ENCODE results near the gene SNRNP200.
"Not testable (repeated sequence)": the region's sequence is repeated elsewhere in the genome, so short reads cannot be mapped to it uniquely, and the experiment has no call there.

Gene SNRNP200

GRCh38 chr2:96325041-96325883, 19.9 kb upstream of the SNRNP200 start, which contains the start of gene ITPRIPL1:
ITPRIPL1 (plus strand) TSS chr2:96325317; CDS start chr2:96325840, 523 bp downstream.
- DNase-seq (ENCODE audit: low read depth) = no peak

DNA sequence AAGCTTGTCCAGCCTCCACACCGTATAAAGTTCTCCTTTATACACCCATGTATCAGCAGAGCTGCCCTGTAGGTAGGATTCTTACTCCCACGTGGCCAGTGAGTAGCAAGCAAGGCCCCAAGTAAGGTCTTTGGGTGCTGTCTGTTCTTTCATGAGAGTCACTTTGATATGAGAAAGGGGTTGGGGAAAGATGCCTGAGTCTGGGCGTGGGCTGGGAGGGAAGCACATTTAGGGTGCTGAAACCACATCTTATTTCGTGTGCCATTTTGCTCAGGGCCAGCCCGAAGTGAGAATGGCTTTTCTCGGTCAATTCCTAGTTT, 19.3 kb upstream of the SNRNP200 start:
- no peak for DNase-seq (ENCODE audit: low read depth)

- DNase-seq (ENCODE audit: low read depth) = no peak
These were observed 18.5 kb upstream of the SNRNP200 start for GRCh38 chr2:96323849-96324248.

- DNase-seq (ENCODE audit: low read depth) = no peak
These were observed 15.6 kb upstream of the SNRNP200 start for GRCh38 chr2:96320728-96321622.

DNA sequence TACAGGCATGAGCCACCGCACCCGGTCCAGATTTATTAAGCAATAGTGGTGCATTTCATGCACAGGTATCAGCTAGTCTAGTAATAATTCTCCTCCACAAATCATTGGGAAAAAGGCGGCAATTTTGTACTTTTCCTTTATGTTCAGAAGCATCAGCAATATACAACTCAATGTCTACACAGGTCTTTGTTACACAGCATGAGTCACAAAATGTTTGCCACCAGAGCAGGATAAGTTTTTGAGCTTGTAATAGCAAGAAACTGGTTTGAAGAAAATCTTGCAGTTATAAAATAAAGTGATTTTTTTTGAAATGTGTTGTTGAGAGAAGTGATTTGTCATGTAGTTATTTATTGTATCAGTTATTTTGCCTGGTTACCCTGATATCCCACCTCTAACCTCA, 15.0 kb upstream of the SNRNP200 start:
- no peak for DNase-seq (ENCODE audit: low read depth)

GRCh38 chr2:96319396-96319795, 14.1 kb upstream of the SNRNP200 start:
- DNase-seq (ENCODE audit: low read depth) = no peak

DNA sequence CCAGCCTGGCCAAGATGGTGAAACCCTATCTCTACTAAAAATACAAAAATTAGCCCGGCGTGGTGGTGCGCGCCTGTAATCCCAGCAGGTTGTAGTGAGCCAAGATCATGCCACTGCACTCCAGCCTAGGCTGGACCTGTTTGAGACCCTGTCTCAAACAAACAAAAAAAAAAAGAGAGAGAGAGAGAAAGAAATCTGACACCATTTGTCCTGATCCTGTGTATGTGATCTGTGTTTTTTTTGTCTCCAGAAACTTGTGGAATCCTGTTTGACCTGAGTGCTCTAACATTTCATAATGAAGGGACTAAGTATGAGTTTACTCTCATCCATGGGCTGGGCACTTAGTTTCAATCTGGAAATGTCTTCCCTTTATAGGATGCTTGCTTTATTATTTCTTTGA, 13.4 kb upstream of the SNRNP200 start:
- no peak for DNase-seq (ENCODE audit: low read depth)

DNA sequence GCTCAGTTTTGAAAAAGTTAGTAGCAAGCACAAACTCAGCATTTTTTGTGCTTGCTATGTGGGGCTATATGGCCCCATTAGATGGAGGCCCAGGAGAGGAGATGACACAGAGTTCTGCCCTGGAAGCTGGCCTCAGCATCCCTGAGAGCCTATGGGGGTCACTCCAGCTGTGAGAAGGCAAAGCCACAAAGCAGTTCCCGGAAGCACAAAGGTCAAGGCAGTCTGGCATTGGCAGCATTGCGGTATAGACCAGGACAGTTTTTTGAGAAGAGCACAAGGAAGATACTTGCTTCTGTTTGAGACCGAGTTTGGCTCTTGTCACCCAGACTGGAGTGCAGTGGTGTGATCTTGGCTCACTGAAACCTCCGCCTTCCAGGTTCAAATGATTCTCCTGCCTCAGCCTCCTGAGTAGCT, 12.2 kb upstream of the SNRNP200 start:
- no peak for DNase-seq (ENCODE audit: low read depth)

- DNase-seq (ENCODE audit: low read depth) = no peak
These were observed 11.7 kb upstream of the SNRNP200 start for GRCh38 chr2:96316999-96317398.

GRCh38 chr2:96315400-96316071, 10.2 kb upstream of the SNRNP200 start:
- peak; percentile 46 for DNase-seq (ENCODE audit: low read depth)

DNA sequence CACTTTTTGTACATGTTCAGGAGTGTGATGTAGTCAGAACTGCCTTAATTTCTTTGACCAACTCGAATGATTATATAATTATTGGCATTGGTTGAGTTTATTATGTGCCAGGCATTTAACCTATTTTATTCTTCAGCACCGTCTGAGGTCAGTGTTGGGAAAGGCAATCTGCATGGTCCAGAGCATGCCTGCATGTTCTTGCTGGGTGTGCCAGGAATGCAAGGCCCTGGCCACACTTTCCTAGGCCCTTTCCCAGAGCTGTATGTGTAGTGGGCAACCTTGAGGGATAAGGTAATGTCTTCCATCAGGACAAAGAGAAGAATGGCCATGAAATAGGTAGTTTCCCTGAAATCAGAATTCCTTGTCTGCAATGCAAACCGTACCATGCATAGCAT, 9.7 kb upstream of the SNRNP200 start:
- no peak for DNase-seq (ENCODE audit: low read depth)

GRCh38 chr2:96308248-96308647, 2.9 kb upstream of the SNRNP200 start:
- DNase-seq (ENCODE audit: low read depth) = no peak

DNA sequence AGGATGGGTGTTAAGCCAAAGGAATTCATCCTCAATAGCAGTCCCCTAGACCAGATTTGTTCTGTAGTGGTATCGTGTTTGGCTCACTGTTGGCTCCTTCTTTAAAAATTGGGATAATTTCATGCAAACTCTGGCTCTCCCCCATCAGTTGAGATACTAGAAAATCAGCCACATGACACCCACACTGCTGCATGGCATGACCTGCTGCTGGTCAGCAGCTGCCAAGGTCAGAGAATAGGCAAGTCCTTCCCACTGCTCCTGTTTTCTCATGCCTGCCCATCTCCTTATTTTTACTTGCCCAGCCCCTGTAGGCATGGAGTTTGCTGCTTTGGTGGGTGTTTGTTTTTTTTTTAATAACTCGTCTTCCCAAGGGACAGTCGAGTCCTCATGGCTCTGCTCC, 1.0 kb upstream of the SNRNP200 start:
- no peak for DNase-seq (ENCODE audit: low read depth)

DNA sequence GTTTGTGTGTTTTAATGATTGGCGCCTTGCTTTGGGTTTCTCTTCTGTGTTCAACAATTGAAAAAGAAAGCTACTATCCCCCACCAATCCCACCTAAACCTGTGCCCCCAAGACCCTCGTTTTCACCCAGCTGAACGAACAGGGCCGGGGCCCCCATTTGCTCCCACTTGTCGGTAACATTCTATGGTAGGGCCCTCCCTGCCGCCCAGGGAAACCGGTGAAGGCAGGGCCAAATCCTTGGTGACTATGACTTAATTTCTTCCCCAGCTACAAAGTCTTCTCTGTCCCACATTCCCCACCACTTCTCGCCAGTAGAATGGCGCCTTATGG, 598 bp upstream of the SNRNP200 start:
- no peak for DNase-seq (ENCODE audit: low read depth)

- no peak for DNase-seq (ENCODE audit: low read depth)
These were observed 740 bp downstream of the SNRNP200 start for GRCh38 chr2:96304606-96305005.

GRCh38 chr2:96301865-96302264, 3.5 kb downstream of the SNRNP200 start:
- DNase-seq (ENCODE audit: low read depth) = no peak

GRCh38 chr2:96296925-96297324, 8.4 kb downstream of the SNRNP200 start:
- no peak for DNase-seq (ENCODE audit: low read depth)

DNA sequence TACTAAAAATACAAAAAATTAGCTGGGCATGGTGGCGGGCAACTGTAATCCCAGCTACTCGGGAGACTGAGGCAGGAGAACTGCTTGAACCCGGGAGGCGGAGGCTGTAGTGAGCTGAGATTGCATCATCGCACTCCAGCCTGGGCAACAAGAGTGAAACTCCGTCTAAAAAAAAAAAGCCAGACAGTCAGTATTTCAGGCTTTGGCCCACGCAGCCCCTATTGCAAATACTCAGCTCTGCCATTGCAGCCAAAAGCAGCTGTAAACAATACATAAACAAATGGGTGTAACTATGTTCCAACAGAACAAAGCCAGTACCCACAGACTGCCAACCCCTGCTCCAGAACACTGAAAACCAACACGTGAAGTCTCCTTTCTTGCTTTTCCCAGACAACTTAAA, 11.1 kb downstream of the SNRNP200 start:
- not testable (repeated sequence) for DNase-seq (ENCODE audit: low read depth)

GRCh38 chr2:96291751-96292150, 13.6 kb downstream of the SNRNP200 start:
- no peak for DNase-seq (ENCODE audit: low read depth)

DNA sequence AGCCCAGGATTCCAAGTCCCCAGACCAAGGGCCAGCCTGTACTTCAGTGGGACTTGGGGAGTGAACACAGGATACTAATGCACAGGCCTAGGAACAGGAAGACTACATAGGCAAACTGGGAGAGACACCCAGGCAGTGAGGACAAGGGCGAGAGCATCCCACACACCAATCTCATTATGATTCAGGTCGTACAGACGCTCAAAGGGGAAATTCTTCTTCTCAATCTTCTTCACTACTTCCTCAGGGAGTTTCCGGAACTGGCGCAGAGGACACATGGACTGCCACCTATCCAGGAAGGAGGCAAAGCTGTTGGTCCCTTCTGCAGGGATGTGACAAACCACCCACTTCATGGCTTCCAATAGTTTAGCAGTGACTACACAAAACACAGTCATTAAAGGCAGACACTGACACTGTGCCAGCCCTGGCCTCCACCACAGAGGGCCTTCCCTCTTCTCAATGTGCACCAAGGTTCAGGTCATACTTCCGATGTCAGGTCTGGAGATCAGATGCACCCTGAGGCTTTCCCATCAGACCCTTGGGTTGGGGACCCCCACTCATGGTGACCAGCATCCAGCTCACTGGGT, 18.0 kb downstream of the SNRNP200 start:
- no peak for DNase-seq (ENCODE audit: low read depth)

DNA sequence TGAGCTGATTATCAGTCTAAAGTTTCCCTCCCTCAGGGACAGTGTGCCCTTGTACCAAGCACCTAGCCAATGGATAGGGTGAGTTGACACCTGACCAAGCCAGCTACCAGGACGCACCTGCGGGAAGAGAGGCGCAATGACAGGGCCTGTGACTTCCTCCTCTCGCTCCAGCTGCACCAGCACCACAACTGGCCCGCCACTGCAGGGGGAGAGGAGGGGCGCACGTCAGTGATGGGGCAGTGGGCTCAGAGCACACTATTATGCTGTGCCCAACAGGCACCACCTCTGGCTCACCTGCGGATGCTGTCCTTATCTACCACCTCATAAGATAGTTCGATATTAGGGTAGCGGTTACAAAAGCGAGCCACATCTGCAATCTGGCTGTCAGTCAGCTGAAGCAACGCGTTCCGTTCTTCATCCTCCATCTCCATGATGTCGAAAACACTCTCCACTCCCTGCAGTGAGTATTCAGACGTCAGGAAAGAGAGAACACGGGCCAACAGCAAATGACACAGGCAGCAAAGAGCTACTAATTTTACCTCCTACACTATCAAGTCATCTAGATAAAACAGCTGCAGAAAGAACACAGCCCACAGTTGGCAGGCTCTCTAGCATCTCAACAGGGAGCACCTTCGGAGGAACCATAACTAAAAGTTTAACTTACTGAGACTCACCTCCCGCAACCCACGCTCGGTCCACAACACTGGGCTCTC, 28.4 kb downstream of the SNRNP200 start:
- no peak for DNase-seq (ENCODE audit: low read depth)
